NCI-H2107 treated with DMSO at 0.1 percent for 48 hours (cell line): ENCODE data around the gene PLEKHJ1.
"Not testable (repeated sequence)": the region's sequence is repeated elsewhere in the genome, so short reads cannot be mapped to it uniquely, and the experiment has no call there.

Source experiments
- DNase-seq: peaks from one replicate; lab custom pipeline; 2025; ENCODE audit not compliant: unreplicated experiment; lab: John Stamatoyannopoulos, UW

PLEKHJ1 gene

GRCh38 chr19:2201473-2202148, 34.5 kb downstream of the PLEKHJ1 start:
- DNase-seq = no peak

- not testable (repeated sequence) for DNase-seq
Measured at GRCh38 chr19:2200624-2201294, 35.4 kb downstream of the PLEKHJ1 start.

DNA sequence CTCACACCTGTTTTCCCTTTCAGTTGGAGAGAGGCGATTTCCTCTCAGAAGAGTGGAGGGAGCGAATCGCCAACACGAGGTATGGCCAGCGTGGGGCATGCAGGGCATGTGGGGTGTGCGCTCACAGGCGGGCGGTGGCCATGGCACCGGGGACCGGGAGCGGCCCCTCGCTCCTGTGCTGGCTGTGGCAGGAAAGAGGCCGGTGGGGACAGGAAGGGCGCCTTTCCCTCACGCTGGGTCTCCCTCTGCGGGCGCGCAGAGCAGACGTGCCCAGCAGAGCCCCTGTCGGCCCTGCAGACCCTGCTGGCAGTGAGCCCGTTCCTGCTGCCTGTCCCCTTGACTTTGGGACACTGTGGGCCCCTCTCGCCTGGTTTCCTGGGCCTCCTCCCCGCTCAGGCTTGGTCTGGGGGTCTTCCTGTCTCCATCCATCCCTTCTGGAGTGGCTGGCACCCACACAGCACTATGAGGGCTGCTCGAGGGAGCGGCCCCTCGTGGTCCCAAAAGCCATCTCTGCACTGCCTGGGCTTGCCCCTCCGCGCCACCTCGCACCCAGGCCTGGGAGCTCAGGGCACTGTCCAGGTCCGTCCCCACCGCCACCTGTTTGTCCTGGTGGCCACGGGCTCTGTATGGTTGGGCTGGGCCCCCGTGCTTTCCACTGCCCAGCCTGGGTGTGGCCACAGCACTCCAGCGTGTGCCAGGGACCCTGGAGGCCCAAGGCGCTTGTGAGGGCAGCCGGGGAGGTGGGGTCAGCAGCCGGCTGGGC, 36.1 kb downstream of the PLEKHJ1 start:
- no peak for DNase-seq

DNA sequence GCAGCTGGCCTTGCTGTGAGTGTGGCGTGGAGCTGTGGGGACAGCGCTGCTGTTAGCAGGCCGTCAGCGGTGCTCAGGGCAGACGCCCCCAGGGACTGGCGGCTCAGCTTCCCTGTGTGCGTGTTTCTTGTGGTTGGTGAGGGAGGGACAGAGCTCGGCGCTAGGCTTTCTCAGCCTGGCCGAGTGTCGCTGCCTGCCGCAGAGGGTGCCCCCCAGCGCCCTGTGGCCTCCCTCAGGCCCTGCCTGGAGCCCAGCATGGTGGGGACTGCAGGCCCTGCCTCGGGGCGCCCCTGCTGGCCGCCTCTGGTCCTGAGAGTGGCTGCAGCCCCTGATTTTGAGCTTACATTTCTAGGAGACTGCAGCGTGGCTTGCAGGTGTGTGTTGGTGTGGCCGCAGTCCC, 36.9 kb downstream of the PLEKHJ1 start:
- DNase-seq = no peak

DNA sequence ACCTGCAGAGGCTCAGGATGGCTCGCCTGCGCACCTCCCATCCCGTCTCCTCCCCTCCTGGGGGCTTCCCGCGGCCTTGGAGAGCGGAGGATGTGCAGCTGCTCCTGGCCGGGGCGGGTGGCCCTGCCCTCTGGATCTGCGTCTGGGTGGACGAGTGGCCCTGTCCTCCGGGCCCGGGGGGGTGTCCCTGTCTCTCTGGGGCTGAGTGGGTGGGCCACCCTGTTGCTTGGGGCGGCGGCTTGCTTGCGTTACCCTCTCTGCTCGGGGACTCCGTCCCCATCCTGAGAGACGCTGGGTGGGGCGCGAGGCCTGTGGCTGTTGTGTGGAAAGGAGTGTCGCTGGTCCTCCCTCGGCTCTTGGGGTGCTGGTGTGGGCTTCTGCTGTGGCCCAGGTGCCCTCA, 37.8 kb downstream of the PLEKHJ1 start:
- DNase-seq = no peak

DNA sequence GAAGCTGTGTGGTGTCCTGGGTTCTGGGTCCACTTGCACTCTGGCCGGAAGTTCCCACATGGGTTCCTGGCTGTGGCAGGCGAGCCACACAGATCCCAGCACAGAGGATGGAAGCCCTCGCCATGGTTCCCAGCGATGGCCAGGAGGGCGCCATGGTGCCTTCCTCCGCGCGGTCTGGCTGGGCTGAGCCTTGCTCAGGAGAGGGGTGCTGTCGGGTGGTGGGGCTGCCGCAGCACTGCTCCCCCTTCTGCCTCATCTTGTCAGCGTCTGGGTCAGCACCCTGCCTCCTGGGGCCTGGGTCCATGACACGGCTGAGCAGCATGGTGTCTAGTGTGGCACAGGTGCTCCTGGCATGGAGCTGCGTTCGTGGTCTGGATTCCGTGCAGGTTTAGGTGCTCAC, 38.9 kb downstream of the PLEKHJ1 start:
- no peak for DNase-seq

DNA sequence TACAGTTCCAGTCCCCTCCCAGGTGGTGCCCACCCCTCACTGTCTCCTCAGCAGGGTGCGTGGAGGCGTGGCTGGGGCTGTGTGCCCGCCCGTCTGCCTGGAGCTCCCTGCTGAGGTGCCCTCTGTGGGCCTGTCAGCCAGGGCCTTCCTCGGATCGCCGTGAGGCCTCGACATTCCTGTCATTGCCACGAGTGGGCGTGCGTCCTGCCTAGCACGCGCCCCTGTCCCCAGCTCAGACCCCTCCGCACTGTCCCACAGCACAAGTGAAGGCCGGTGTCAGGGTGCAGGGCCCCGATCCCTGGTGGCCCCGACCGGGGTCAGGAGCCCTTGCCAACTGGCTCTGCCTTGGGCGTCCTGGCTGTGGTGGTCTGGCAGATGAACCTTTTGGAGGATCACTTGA, 40.2 kb downstream of the PLEKHJ1 start:
- no peak for DNase-seq

- no peak for DNase-seq
Measured at GRCh38 chr19:2195361-2195760, 40.8 kb downstream of the PLEKHJ1 start.

DNA sequence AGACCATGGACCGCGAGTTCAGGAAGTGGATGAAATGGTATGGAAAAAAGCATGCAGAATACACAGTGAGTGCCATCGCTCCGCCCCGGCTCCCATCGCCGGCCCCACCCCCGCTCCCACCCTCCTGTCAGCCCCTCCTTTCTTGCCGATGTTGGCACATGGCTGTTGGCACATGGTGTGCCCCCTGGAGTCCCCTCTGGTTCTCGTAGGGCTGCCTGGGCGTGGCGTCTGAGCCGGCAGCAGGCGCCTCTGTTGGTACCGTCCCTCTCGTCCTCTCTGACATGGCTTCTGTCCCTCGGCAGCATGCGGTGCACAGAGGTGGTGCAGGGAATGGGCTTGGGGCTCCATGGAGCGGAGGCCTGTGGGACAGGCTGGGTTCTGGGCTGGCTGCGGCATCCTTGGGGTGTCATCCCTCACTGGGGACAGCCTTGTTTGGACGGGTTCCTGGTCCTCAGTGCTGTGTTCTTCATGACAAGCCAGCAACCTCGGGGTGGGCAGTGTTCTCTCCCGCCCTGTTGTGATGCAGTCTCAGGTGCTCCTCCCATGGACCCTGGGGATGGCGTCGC, 41.5 kb downstream of the PLEKHJ1 start:
- no peak for DNase-seq

DNA sequence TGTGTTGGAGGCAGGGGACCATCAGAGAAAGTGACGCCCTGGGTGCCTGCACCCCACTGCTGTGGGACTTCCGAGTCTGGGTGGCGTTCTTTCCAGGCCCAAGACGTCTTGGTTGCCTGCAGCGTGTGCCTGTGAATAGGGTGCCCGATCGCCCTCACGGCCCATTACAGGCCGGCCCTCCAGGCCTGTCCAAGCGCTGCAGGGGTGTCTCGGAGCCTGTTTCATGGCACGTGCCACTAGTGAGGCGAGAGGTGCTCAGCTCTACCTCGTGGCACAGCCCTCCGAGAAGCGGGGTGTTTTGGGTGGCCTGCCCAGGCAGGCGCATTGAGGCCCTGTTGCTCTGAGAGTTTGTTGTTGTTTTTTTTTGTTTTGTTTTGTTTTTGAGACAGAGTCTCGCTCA, 42.3 kb downstream of the PLEKHJ1 start:
- DNase-seq = no peak

DNA sequence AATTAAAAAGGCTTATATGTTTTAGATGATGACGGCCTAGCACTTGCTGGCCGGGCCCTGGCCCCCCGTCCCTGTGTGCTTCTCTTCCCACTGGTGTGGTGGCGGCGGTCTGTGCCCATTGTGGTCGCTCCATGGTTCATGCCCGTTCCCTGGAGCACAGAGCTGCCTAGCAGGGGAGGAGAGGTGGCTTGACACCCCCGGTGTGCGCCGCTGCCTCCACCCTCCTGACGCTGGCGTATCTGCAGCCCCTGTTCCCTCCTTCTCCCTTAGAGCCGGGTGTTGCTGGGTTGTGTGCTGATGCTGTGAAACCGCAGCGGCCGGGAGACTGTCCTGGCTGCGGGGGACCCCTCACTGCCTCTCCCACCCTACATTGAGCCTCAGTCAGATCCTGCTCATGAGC, 43.3 kb downstream of the PLEKHJ1 start:
- no peak for DNase-seq

GRCh38 chr19:2191456-2192310, 44.4 kb downstream of the PLEKHJ1 start:
- no peak for DNase-seq

- no peak for DNase-seq
Measured at GRCh38 chr19:2190848-2191455, 45.2 kb downstream of the PLEKHJ1 start.

- no peak for DNase-seq
Measured at GRCh38 chr19:2189880-2190279, 46.2 kb downstream of the PLEKHJ1 start.

DNA sequence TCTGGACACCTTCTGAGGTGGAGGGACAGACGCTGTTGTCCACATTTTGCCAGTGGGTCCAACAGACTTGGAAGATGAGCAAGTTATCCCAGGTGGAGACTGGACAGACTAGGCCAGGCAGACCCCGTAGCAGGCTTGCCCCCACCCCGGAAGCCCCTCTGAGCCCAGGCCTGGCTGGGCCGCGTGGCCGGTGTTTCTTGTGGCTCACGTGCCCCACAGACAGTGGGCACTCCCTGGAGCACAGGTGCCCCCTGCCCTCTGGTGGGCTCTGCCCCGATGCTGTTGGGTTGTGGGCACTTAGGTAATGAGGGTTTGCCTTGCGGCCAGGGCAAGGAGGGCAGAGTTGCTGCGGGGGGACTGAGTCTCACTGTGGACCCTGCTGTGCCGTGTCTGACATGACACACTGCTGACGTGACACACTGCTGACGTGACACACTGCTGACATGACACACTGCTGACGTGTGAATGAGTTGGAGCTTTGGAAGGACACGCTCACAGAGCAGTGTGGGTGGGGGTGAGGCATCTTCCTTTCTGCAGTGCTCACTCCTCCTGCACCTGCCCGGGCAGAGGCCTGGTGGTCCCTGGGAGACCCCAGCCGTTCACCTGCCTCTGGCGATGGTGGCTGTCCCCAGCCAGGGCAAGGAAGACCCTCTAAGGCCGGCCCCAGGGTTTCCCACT, 47.3 kb downstream of the PLEKHJ1 start:
- no peak for DNase-seq

DNA sequence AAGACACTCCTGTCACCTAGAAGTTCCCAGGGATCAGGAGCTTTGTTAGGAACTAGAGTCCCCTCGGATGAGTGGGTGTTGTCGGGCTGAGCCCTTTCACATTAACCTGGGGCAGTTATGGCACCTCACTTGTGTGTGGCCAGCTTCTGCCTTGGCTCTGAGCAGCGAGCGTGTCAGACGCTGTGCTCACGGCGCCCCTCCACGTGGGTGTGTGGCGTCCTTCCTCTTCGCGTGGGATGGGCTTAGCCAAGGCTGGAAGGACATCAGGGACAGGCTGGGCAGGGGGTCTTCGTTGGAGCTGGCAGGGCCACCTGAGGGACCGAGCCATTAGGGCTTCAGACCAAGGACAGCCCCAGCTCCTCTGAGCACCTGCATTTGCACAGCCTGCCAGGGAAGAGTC, 49.0 kb downstream of the PLEKHJ1 start:
- no peak for DNase-seq

DNA sequence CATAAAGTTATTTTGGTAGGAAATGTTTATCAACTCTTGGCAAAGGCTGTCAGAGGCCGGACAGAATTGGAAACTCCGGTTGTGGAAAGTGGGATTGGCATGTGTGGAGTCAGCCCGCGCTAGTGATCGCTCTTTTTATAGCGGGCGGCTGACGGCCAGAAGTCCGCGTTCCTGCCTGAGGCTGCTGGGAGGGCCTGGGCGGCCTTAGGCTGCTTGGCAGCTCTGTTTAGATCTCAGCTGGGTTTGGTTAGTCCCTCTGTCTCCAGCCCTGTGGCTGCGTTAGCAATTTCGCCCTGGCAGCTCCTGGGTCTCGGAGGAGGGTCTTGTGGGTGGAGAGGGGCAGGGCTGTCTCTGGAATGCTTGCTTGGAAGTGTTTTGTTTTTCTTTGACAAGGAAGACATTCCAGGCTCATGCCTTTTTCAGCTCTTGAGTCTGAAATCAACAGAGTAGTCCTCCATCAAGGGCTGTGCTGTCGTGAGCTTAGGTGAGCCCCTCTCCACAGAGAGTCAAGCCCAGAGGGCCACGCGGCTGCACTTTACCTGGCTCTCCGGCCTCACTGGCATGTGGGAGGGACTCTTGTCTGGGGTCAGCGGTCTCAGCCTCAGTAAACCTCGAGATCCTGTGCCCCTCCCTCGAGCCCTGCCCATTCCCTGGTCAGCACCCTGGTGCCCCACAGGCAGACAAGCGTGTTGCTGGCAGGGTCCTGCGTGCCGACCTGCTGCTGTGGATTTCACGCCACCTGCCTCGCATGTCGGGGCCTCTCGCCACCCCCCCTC, 49.9 kb downstream of the PLEKHJ1 start:
- no peak for DNase-seq

DNA sequence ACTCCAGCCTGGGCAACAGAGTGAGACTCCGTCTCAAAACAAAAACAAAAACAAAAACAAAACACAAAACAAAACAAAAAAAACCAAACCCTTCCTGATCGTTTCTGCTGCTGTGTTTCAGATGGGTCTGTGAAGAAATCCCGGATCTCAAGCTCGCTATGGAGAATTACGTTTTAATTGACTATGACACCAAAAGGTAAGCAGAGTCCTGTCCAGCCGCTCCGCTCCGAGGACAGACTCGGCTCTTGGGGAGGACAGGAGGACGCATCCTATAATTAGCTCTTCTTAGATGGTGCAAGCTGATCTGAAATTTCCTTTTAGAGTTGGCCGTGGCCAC, 50.4 kb downstream of the PLEKHJ1 start:
- no peak for DNase-seq

DNA sequence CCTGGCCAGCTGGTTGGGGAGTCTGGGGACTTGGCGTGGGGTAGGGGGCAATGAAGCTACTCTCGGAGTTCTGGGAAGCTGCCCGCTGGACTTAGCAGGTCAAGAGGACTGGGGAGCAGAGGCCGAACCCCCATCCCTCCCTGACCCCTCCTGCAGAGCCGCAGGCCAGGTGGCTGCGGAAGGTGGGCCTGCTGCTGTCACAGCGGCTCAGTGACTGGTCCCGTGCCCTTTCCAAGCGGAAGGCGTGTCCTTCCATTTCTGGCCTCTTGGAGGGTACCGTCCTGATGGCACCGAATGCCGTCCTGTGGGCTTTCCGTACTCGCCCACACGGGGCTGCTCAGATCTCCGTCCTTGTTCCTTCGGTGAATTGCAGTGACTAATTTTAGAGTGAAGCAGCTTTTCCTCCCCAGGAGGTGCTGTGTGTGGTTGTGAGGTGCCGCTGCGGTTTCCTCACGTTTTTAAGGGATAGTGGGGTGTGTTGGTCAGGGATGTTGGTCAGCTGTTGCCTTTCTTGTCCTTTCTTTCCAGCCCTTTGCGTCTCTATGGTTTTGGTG, 51.6 kb downstream of the PLEKHJ1 start:
- no peak for DNase-seq
